ENCODE results near the gene TMEM69.

GRCh38 chr1:45678489-45678888, 9.5 kb upstream of the TMEM69 start:
- no peak for TF ChIP-seq POLR2A (IDR thresholded peaks at IDR 0.05)
- TF ChIP-seq CTCF (IDR thresholded peaks at IDR 0.05): no peak

Data from testis (tissue), 2 donors.